ENCODE data around the gene ACBD4. TPM values are rescaled to one million over a fixed set of nuclear protein-coding genes. Genes with fewer than 3 reads are reported as not detected.
A peak's percentile ranks its signal among the peaks of the same experiment; 100 is the strongest.

ACBD4 gene
- 12.0 and 12.3 TPM in 2 replicates for total RNA-seq (2014; rRNA removed; shearing (Covaris generic))

DNA sequence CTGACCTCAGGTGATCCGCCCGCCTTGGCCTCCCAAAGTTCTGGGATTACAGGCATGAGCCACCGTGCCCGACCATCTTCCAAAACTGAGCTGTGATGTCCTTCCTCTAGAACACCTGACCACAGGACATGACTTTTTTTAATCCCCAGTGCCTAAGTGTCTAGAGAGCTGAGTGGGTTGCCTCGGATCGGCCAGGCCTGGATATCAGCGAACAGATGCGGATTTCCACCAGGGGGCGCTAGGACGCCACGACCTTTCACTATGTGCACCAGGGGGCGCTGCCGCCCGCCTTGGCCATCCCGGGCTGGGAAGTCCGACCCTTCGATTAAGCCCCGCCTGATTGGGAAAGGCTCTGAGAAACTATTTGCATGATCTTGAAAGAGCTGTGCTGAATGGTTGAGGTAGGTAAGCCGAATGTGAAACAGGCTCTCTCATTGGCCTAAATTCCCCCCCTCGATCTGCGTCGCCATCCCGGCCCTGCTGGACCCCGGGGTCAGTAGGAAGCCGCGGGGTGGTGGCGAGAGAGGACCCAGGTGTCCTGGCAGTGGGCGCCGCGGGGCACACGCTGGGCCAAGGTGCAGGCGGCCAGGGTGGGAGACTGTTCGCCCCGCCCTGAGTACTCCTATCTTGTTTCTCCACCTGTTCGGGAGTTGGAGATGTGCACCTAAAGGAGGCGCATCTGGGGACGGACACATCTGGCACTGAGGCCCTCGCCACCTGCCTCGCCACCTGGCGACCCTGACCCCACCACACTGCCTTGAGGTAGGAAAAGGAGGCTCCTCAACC, at the start of gene ACBD4:
Gene ACBD4 (plus strand): TSS at position 496 of the 786 bp plus-strand sequence. CDS start 458 bp downstream, outside the sequence.
- peak; percentile 99 for DNase-seq (ENCODE audit: low spot score)

DNA sequence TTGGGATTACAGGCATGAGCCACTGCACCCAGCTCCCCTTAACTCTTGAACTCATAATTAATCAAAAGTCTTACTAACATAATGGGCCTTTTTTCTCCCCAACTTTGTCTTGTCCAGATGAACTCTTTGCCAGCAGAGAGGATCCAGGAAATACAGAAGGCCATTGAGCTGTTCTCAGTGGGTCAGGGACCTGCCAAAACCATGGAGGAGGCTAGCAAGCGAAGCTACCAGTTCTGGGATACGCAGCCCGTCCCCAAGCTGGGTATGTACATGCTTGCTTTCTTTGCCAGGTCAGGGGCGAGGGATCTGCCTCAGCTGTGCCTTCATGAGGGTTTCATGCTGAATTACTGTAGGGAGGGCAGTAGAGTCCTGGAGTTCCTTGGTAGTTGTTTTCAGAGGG, 49.1 kb upstream of the ACBD4 start:
- no peak for DNase-seq (ENCODE audit: low spot score)

- no peak for DNase-seq (ENCODE audit: low spot score)
Measured at GRCh38 chr17:45086865-45087503, 48.5 kb upstream of the ACBD4 start.

- no peak for DNase-seq (ENCODE audit: low spot score)
Measured at GRCh38 chr17:45087504-45087975, 47.9 kb upstream of the ACBD4 start.

DNA sequence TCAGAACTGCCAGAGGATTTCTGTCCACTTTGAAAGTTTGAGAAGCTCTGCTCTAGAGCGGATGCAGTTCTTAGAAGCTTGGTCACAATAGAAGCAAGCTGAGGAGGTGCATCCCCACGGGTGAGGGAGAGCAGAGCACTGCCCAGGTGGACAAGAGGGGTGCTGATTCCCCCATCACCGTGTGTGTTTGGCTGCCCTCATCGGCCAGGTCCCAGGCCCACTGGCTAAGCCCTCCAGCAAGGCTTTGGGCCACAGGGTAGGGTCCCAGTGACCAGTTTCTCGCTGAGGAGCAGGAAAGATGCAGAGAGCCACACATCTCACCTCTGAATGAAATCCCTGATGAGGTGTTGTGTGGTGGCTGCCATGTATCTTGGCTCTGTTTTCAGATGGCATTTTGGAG, 47.5 kb upstream of the ACBD4 start:
- no peak for DNase-seq (ENCODE audit: low spot score)

- no peak for DNase-seq (ENCODE audit: low spot score)
Measured at GRCh38 chr17:45088741-45089140, 46.7 kb upstream of the ACBD4 start.

- DNase-seq (ENCODE audit: low spot score), result no peak
Measured at GRCh38 chr17:45090711-45091110, 44.8 kb upstream of the ACBD4 start.

DNA sequence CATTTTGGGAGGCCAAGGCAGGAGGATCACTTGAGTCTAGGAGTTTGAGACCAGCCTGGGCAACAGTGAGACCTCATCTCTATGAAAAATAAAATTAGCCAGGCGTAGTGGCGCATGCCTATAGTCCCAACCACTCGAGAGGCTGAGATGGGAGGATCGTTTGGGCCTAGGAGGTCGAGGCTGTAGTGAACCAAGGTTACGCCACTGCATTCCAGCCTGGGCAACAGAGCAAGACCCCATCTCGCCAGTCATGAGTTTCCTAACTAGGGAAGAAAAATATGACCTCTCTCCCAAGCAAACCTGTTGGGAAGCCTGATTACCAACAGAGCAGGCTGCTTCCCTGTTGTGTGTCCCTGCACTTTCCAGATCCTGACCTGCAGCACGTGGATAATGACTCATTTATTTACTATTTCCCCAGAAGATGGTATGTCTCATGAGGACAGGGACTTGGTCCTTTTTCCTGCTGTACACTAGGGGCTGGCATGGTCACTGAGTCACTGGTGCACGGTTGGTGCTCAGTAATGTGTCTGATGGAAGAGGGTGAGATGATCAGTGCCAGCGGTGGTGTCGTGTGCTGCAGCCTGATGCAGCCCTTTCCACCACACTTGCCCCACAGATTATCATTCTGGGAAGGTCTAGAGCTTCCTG, 43.6 kb upstream of the ACBD4 start:
- DNase-seq (ENCODE audit: low spot score), result no peak

DNA sequence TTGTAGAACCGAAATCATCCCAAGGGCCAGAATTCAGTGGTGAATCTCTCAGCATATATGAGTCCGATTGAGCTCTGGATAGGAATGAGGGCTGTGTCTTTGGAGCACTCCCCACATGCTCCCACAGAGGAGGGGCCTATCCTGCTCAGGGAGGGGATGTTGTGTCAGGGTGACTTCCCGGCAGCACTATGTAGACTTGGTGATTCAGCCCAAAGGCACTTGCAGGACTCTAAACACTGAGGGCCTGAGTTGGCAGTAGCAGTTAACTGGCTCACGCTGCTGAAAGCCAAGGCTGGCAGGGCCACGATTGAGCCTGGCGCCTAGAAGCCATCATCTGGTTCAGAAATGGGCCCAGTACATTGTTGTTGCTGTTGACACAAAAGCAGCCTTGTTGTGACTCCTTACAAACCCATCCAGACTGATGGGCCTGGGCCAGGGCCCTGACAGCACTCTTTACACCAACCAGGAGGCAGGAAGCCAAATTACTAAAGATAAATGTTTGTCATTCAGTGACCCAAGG, 42.5 kb upstream of the ACBD4 start:
- DNase-seq (ENCODE audit: low spot score), result no peak

GRCh38 chr17:45093444-45094110, 41.9 kb upstream of the ACBD4 start:
- no peak for DNase-seq (ENCODE audit: low spot score)

DNA sequence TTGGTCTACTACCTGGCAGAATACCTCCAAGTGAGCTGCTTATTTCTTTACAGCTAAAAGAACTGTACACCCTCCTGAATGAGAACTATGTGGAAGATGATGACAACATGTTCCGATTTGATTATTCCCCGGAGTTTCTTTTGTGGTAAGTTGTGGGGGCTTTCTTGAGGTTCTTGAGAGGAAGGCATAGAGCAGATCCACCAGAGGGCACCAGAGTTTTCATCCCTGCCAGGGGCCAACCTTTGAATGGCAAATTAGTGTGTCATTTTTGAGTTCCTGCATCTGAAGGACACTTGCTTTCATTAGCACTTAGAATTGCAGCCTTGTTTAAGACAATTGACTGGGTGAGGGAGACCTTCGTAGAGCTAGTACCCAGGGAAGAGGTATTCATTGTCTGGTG, 39.3 kb upstream of the ACBD4 start:
- peak; percentile 64 for DNase-seq (ENCODE audit: low spot score)

- DNase-seq (ENCODE audit: low spot score), result no peak
Measured at GRCh38 chr17:45096926-45097325, 38.6 kb upstream of the ACBD4 start.

DNA sequence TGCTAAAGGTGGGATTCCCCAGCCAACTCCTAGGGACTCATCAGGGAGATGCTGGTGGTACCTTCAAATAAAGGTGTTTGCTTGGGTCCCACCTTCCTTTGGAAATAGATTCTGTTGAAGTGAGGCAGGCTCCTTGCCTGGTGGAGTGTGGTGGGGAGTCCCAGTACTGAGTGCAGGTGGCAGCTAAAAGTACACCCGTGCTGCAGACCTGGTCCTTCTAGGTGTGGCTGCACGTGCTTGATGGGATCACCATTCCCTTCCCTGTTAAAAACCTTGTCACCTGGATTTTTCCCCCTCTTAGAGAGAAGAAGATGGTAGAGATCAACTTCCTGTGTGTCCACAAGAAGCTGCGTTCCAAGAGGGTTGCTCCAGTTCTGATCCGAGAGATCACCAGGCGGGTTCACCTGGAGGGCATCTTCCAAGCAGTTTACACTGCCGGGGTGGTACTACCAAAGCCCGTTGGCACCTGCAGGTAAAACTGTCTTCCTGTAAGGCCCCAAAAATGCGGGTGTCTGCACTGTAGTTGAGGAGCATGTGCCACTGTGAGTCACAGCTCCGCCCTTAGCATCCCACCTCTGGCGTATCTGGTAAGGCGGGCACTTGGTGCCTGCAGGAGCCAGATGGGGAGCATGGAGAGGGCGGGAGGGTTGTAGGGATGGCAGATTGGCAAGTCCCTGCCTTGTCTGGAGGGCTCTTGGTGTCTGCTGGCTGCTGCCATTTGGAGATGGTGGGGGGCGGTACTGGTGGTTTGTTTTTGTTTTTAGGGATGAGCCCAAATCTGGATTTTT, 37.2 kb upstream of the ACBD4 start:
- peak; percentile 61 for DNase-seq (ENCODE audit: low spot score)

- DNase-seq (ENCODE audit: low spot score), result peak; percentile 93
Measured at GRCh38 chr17:45098869-45099616, 36.4 kb upstream of the ACBD4 start.

GRCh38 chr17:45101546-45101882, 34.0 kb upstream of the ACBD4 start:
- DNase-seq (ENCODE audit: low spot score), result no peak

DNA sequence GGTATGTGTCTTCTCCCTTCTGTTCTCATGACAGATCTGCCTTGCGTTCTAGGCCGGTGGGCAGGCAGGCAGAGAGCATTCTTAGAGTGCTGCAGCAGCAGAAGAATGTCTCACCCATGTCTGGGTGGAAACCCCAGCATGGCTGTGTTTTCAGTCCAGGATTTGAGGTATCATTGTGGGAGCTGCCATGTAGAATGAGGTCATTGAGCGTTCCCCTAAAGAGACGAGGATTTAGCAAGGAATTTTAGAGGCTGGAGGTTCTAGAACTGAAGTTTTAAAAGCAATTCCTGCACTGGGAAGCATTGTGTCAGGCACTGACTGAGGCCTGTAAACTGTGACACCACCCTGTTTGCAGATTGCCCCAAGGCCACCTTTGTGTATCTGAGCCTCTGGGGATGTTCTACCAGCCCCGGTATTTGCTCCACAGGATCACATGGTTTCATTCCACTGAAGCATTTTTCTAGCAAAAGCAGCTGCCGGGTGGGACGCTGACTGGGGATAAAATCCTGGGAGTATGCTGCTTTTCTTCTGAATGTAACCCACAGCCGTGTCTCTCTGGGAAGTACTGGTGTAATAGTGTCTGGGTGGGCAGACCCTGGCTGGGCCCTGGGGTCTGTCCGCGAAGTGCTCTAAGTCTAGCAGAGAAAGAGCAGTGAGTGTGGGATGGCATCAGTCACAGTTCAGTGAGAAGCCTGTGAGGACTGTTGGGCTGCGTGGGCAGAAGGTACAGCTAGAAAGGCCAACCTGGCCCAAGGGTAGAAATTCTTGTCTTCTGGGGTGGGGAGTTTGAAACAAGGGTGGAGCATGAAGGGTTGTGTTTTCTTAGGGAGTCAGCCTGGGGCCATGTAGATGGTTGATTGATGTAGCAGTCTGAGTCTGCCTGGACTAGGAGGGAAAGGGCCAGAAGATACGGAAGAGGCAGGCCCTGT, 33.3 kb upstream of the ACBD4 start:
- DNase-seq (ENCODE audit: low spot score), result peak; percentile 84

DNA sequence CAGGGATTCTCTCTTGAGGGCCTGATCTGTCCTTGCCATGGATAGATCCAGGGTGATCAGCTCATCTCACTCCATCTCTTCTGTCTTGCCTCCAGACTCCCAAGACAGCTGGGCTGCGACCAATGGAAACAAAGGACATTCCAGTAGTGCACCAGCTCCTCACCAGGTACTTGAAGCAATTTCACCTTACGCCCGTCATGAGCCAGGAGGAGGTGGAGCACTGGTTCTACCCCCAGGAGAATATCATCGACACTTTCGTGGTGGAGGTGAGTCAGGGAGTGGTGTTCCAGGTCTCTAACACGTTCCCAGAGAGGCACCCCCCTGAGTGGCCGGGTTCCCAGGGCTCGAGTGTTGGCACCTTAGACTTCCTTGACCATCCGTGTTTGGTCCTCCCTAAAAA, 32.6 kb upstream of the ACBD4 start:
- DNase-seq (ENCODE audit: low spot score), result no peak

- no peak for DNase-seq (ENCODE audit: low spot score)
Measured at GRCh38 chr17:45103269-45103795, 32.2 kb upstream of the ACBD4 start.

GRCh38 chr17:45104029-45104428, 31.5 kb upstream of the ACBD4 start:
- DNase-seq (ENCODE audit: low spot score), result no peak
